HepG2 (cell line): ENCODE measurements around the gene ODAD4. TPM values are rescaled to one million over a fixed set of nuclear protein-coding genes. Genes with fewer than 3 reads are reported as not detected.
A peak's percentile ranks its signal among the peaks of the same experiment; 100 is the strongest.

ENCODE experiments used
- ATAC-seq: fragments of 200-7000 bp; cut with Tn5 transposase; 3 replicates; pipeline ENCODE4 v1.9.1; 2020; ENCODE audit warnings: mild to moderate bottlenecking, moderate library complexity
- BruUV-seq: library from RNA; stranded (reverse); fragments of 400-500 nt; replicated peaks from 2 replicates; lab custom pipeline; 2021; lab: Mats Ljungman, UMichigan
- CTCF ChIA-PET: fragments of 300-600 bp; formaldehyde crosslinking; extraction: SDS; loops from one replicate; lab custom pipeline; 2021; ENCODE audit warnings: low total read pairs, inconsistent platforms, low intra/inter-chr PET ratio; lab: Yijun Ruan, JAX
- POLR2A ChIA-PET: fragments of 350-600 bp; sonication (Branson Sonifier 250); formaldehyde crosslinking; loops from one replicate; lab custom pipeline; 2020; ENCODE audit warnings: antibody characterized with exemption, inconsistent platforms; lab: Yijun Ruan, JAX
- DNase-seq: peaks from one replicate; pipeline ENCODE4 v3.0.0-alpha.2; 2015; ENCODE audit warnings: low spot score
- FAIRE-seq: peaks from 3 replicates; lab custom pipeline; 2011; peaks lifted over from hg19 to GRCh38; lab: Jason Lieb, UNC
- H2AFZ ChIP-seq: one replicate; pipeline ENCODE4 v1.6.1; 2011; ENCODE audit warnings: low read length, inconsistent platforms
- H3K27ac ChIP-seq: fragments of 300-600 bp; 3 replicates; pipeline ENCODE4 v1.8.0; 2011; ENCODE audit warnings: mixed run types, mild to moderate bottlenecking, mixed read lengths, low read length, inconsistent platforms; ENCODE audit not compliant: insufficient read depth; ENCODE audit errors: extremely low read length
- H3K27me3 ChIP-seq, 2 experiments: fragments of 200-600 bp in 1 of 2; 2 replicates in 1 of 2; 3 replicates in 1 of 2; pipeline versions ENCODE4 v1.6.0 to v1.8.0; 2011; ENCODE audit warnings: low read length in 2 of 2, mild to moderate bottlenecking in 2 of 2, moderate library complexity in 2 of 2, inconsistent platforms in 1 of 2; ENCODE audit not compliant: insufficient read depth in 2 of 2, control insufficient read depth in 1 of 2
- H3K36me3 ChIP-seq, 2 experiments: fragments of 200-600 bp in 1 of 2; replicated peaks in 1 of 2; 2 replicates in 1 of 2; 3 replicates in 1 of 2; pipeline versions ENCODE4 v1.5.1 to v1.8.0; 2011; ENCODE audit warnings: low read length in 2 of 2, inconsistent platforms in 1 of 2; ENCODE audit not compliant: insufficient read depth in 2 of 2, control insufficient read depth in 1 of 2
- H3K4me1 ChIP-seq: 2 replicates; pipeline ENCODE4 v1.5.1; 2012; ENCODE audit warnings: low read length, inconsistent platforms; ENCODE audit not compliant: insufficient read depth
- H3K4me2 ChIP-seq: 2 replicates; pipeline ENCODE4 v1.6.0; 2011; ENCODE audit warnings: low read depth, low read length, inconsistent platforms
- H3K4me3 ChIP-seq, 3 experiments: fragments of 200-600 bp in 1 of 3; sonication (generic), shearing (Covaris generic) in 1 of 3; replicated peaks in 1 of 3; 2 replicates each; pipeline ENCODE4 v1.5.1; 2011 to 2016; ENCODE audit warnings: low read length in 3 of 3, inconsistent platforms in 2 of 3, low read depth in 2 of 3, mild to moderate bottlenecking in 2 of 3, control low read depth in 1 of 3, mixed read lengths in 1 of 3; ENCODE audit not compliant: insufficient read depth in 1 of 3
- H3K79me2 ChIP-seq: one replicate; pipeline ENCODE4 v1.6.1; 2011; ENCODE audit warnings: low read length, inconsistent platforms; ENCODE audit not compliant: insufficient read depth
- H3K9ac ChIP-seq: 2 replicates; pipeline ENCODE4 v1.6.0; 2011; ENCODE audit warnings: mild to moderate bottlenecking, low read depth, low read length, inconsistent platforms; ENCODE audit not compliant: insufficient read depth
- H3K9me3 ChIP-seq: 2 replicates; pipeline ENCODE4 v1.5.1; 2012; ENCODE audit warnings: mild to moderate bottlenecking, low read length
- H4K20me1 ChIP-seq: 2 replicates; pipeline ENCODE4 v1.6.0; 2011; ENCODE audit warnings: inconsistent platforms, mild to moderate bottlenecking, low read length, moderate library complexity; ENCODE audit not compliant: insufficient read depth
- CTCF ChIP-seq: sonication (generic); formaldehyde crosslinking; IDR thresholded peaks from 2 replicates; pipeline ENCODE4 v1.5.0; 2020; ENCODE audit warnings: mild to moderate bottlenecking, missing genetic modification reagents, moderate library complexity
- FIP1L1 ChIP-seq: fragments of 200-400 bp; formaldehyde crosslinking; IDR thresholded peaks from 2 replicates; pipeline ENCODE4 v1.6.1; 2018; ENCODE audit warnings: low read depth, mild to moderate bottlenecking, low read length, moderate library complexity, borderline replicate concordance; ENCODE audit not compliant: insufficient read depth
- HOXA3 ChIP-seq: sonication (generic); formaldehyde crosslinking; IDR thresholded peaks from 2 replicates; pipeline ENCODE4 v1.5.0; 2020; ENCODE audit warnings: missing genetic modification reagents
- MTA1 ChIP-seq: sonication (generic); formaldehyde crosslinking; IDR thresholded peaks from 2 replicates; pipeline ENCODE4 v1.4.0; 2020; ENCODE audit warnings: missing genetic modification reagents, mild to moderate bottlenecking, borderline replicate concordance
- NFE2 ChIP-seq: sonication (generic); formaldehyde crosslinking; IDR thresholded peaks from 2 replicates; pipeline ENCODE4 v1.4.0; 2020; ENCODE audit warnings: missing genetic modification reagents
- NFIB ChIP-seq: sonication (generic); formaldehyde crosslinking; IDR thresholded peaks from 2 replicates; pipeline ENCODE4 v1.9.0; 2021; ENCODE audit warnings: missing genetic modification reagents, mild to moderate bottlenecking, borderline replicate concordance
- POLR2A ChIP-seq, 2 experiments: IDR thresholded peaks; 2 replicates each; pipeline ENCODE4 v1.6.1; 2011; ENCODE audit warnings: low read depth in 2 of 2, low read length in 2 of 2, mild to moderate bottlenecking in 1 of 2, moderate library complexity in 1 of 2; ENCODE audit not compliant: insufficient read depth in 1 of 2
- ZNF430 ChIP-seq: sonication (generic); formaldehyde crosslinking; IDR thresholded peaks from 2 replicates; pipeline ENCODE4 v1.9.0; 2021; ENCODE audit warnings: mild to moderate bottlenecking, missing genetic modification reagents
- ZNF616 ChIP-seq: sonication (generic); formaldehyde crosslinking; IDR thresholded peaks from 2 replicates; pipeline ENCODE4 v1.5.0; 2020; ENCODE audit warnings: low read depth, mild to moderate bottlenecking, missing genetic modification reagents
- WGBS: methylation state at CpG from one replicate; pipeline ENCODE4 v1.1.6; 2017; ENCODE audit warnings: low lambda C conversion rate; 5-methylcytosine and 5-hydroxymethylcytosine counted together
- in situ Hi-C: cut with HindIII; loops from 2 replicates; pipeline ENCODE4 v1.10.0; 2017; ENCODE audit warnings: low pct_unique_long_range_greater_than_20kb; ENCODE audit not compliant: extremely low pct_ligation_motif_present
- intact Hi-C: fragments of 100-400 bp; cut with micrococcal nuclease; formaldehyde crosslinking; loops from one replicate; pipeline ENCODE4 v1.10.0; 2022; ENCODE audit not compliant: unreplicated experiment
- polyA plus RNA-seq, 8 experiments: library from polyadenylated mRNA; depleted of rRNA in 3 of 8; stranded (reverse) in 7 of 8; unstranded in 1 of 8; fragments of >200 nt; fragmentation: Illumina TruSeq in 4 of 8; extraction: Trizol in 4 of 8; gene quantifications; 2 replicates each; pipeline versions ENCODE4 v1.2.1 to v1.2.3, GENCODE V29; 2011 to 2016; ENCODE audit warnings: low read depth in 4 of 8, missing spikeins in 1 of 8, mixed read lengths in 1 of 8; ENCODE audit not compliant: insufficient read depth in 1 of 8
- total RNA-seq, 5 experiments: library from RNA; depleted of rRNA; stranded (reverse); fragments of >200 nt; fragmentation: Illumina TruSeq; extraction: Trizol; gene quantifications; 2 replicates each; pipeline ENCODE4 v1.2.3, GENCODE V29; 2016; ENCODE audit warnings: low read depth in 1 of 5

The ODAD4 gene
- total and polyA plus RNA-seq, 2 of the 13 experiments (the other 11 are each of a cell fraction or from before 2014, with no cell fraction given), result 0.48 to 0.53 TPM

GRCh38 chr17:41896726-41897125, 33.7 kb upstream of the ODAD4 start:
- TF ChIP-seq MTA1 (CRISPR knock-in tag) (0 out of 2 replicates have a peak, but pooled peaks have one; percentile 26), ZNF616 (no peak), CTCF (CRISPR knock-in tag) (peak; percentile 30; the same call in 1 of the 2 replicates), POLR2A (IDR thresholded peaks at IDR 0.05; ENCODE audit: insufficient read depth in 1 of 2, low read depth in 2 of 2, low read length in 2 of 2) (0 out of 4 replicates have a peak, but pooled peaks of 1 of the 2 experiments have one; percentile 24)
- ATAC-seq (no peak; the same call in 2 of the 3 replicates), FAIRE-seq (no peak), DNase-seq (no peak)
- in situ Hi-C loops, result no loop called here
- CTCF ChIA-PET, result no interaction called here
- POLR2A ChIA-PET, result no interaction called here
- Histone ChIP-seq H3K36me3 (peaks cover 51 to 84% of the 10 kb centered on the region in 2 experiments), H3K27ac (no peak overlapping the region), H3K79me2 (no peaks in the 10 kb centered on the region), H3K27me3 (no peaks in the 10 kb centered on the region), H3K9ac (no peak overlapping the region), H4K20me1 (no peaks in the 10 kb centered on the region), H3K9me3 (no peaks in the 10 kb centered on the region), H3K4me3 (no peak overlapping the region), H3K4me1 (peaks cover 16% of the 10 kb centered on the region), H3K4me2 (no peak overlapping the region), H2AFZ (no peak overlapping the region)
- BruUV-seq, result no TSS peak
- intact Hi-C loops, result no loop called here
- WGBS, result 92% methylated on average over 5 of the region's 6 CpGs

GRCh38 chr17:41901646-41902045, 28.8 kb upstream of the ODAD4 start:
- Histone ChIP-seq H3K79me2 (no peaks in the 10 kb centered on the region), H3K27ac (no peak overlapping the region), H4K20me1 (no peaks in the 10 kb centered on the region), H3K27me3 (no peaks in the 10 kb centered on the region), H3K4me1 (peaks cover 20% of the 10 kb centered on the region), H3K9me3 (no peaks in the 10 kb centered on the region), H3K4me2 (no peak overlapping the region), H3K4me3 (no peak overlapping the region), H2AFZ (no peak overlapping the region), H3K9ac (no peak overlapping the region), H3K36me3 (peaks cover 53 to 82% of the 10 kb centered on the region in 2 experiments)
- 88% methylated on average over 11 of the region's 11 CpGs for WGBS
- ChIA-PET POLR2A (no interaction called here), CTCF (no interaction called here)
- no peak for ATAC-seq
- no peak for FAIRE-seq
- no TSS peak for BruUV-seq
- in situ Hi-C loops, result no loop called here
- DNase-seq, result no peak
- intact Hi-C loops, result no loop called here
- TF ChIP-seq POLR2A (IDR thresholded peaks at IDR 0.05; ENCODE audit: insufficient read depth in 1 of 2, low read depth in 2 of 2, low read length in 2 of 2) (peak in 1 of 2 experiments; percentile 16; a peak in 1 of 4 replicates), ZNF430 (CRISPR knock-in tag) (no peak), FIP1L1 (no peak), NFE2 (CRISPR knock-in tag) (no peak), NFIB (CRISPR knock-in tag) (0 out of 2 replicates have a peak, but pooled peaks have one; percentile 34), HOXA3 (CRISPR knock-in tag) (no peak)
